AG09309 (cell line): ENCODE measurements around the gene DPP10.
"Not testable (repeated sequence)": the region's sequence is repeated elsewhere in the genome, so short reads cannot be mapped to it uniquely, and the experiment has no call there.

Source experiments
- DNase-seq: peaks from one replicate; pipeline ENCODE4 v3.0.0-alpha.2; 2010; ENCODE audit warnings: low read depth
- H3K4me3 ChIP-seq: 2 replicates; pipeline ENCODE4 v1.5.1; 2011; ENCODE audit warnings: mild to moderate bottlenecking, low read depth, low read length, moderate library complexity; ENCODE audit not compliant: control insufficient read depth
- CTCF ChIP-seq: IDR thresholded peaks from 2 replicates; pipeline ENCODE4 v1.5.1; 2011; ENCODE audit warnings: mild to moderate bottlenecking, low read depth, low read length, inconsistent platforms; ENCODE audit not compliant: insufficient read depth, control insufficient read depth; ENCODE audit errors: missing control alignments

Gene DPP10

GRCh38 chr2:115071534-115071933 is 629.1 kb downstream of the DPP10 start:
- no peak overlapping the region for H3K4me3 ChIP-seq
- DNase-seq, result no peak
- TF ChIP-seq CTCF, result no peak

GRCh38 chr2:115075800-115076199 is 633.4 kb downstream of the DPP10 start:
- no peak for TF ChIP-seq CTCF
- DNase-seq, result no peak
- no peak overlapping the region for H3K4me3 ChIP-seq

- no peak for DNase-seq
- H3K4me3 ChIP-seq, result no peak overlapping the region
- no peak for TF ChIP-seq CTCF
Measured at GRCh38 chr2:115077626-115078025, 635.2 kb downstream of the DPP10 start.

GRCh38 chr2:115083225-115083624 is 640.8 kb downstream of the DPP10 start:
- no peak overlapping the region for H3K4me3 ChIP-seq
- DNase-seq, result no peak
- TF ChIP-seq CTCF, result no peak

GRCh38 chr2:115083711-115084110 is 641.3 kb downstream of the DPP10 start:
- DNase-seq, result no peak
- H3K4me3 ChIP-seq, result no peak overlapping the region
- no peak for TF ChIP-seq CTCF

GRCh38 chr2:115084446-115084845 is 642.0 kb downstream of the DPP10 start:
- DNase-seq, result no peak
- no peak for TF ChIP-seq CTCF
- H3K4me3 ChIP-seq, result no peak overlapping the region

- H3K4me3 ChIP-seq, DNase-seq: not testable (repeated sequence)
Measured at GRCh38 chr2:115086051-115086620, 643.7 kb downstream of the DPP10 start.
